ENCODE measurements around the gene ORAI2. TPM values are rescaled to one million over a fixed set of nuclear protein-coding genes. Genes with fewer than 3 reads are reported as not detected.
"Not testable (repeated sequence)": the region's sequence is repeated elsewhere in the genome, so short reads cannot be mapped to it uniquely, and the experiment has no call there.

ORAI2 gene
- total RNA-seq, 4 donors from 2014 or later: 2.7 to 6.8 (median 6.4) TPM

DNA sequence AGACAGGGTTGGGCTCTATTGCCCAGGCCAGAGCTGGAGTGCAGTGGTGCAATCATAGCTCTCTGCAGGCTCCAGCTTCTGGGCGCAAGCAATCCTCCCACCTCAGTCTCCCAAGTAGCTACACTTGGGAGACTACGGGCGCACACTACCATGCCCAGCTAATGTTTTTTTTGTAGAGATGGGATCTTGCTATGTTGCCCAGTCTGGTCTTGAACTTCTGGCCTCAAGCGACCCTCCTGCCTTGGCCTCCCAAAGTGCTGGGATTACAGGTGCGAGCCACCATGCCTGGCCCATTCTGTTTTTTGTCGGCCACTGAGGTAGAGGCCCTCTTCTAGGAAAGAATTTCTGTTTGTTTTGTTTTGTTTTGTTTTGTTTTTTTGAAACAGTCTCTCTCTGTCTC lies 19.1 kb downstream of the ORAI2 start:
- intact Hi-C loops (cut with DNase I; ENCODE audit: low total_unique reads): no loop called here
- 88 to 99% methylated on average over 6 of the region's 6 CpGs for WGBS, 2 donors

DNA sequence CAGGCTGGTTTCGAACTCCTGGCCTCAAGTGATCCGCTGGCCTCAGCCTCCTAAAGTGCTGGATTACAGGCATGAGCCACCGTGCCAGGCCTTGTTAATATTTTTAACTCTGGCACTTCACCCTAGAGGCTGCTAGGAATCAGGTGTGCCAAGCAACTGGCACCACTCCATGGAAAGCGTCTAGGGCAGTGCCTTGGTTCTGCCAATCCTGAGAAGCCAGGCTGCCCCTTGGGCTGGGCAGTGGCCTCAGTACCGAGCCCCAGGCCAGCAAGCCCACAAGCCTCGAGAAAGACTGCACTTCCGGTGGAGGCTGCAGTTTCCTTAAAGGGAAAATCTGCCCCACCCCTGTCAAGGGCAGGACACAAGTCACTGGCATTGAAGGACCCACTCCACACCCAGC lies 19.9 kb downstream of the ORAI2 start:
- TF ChIP-seq, protein P1, sequence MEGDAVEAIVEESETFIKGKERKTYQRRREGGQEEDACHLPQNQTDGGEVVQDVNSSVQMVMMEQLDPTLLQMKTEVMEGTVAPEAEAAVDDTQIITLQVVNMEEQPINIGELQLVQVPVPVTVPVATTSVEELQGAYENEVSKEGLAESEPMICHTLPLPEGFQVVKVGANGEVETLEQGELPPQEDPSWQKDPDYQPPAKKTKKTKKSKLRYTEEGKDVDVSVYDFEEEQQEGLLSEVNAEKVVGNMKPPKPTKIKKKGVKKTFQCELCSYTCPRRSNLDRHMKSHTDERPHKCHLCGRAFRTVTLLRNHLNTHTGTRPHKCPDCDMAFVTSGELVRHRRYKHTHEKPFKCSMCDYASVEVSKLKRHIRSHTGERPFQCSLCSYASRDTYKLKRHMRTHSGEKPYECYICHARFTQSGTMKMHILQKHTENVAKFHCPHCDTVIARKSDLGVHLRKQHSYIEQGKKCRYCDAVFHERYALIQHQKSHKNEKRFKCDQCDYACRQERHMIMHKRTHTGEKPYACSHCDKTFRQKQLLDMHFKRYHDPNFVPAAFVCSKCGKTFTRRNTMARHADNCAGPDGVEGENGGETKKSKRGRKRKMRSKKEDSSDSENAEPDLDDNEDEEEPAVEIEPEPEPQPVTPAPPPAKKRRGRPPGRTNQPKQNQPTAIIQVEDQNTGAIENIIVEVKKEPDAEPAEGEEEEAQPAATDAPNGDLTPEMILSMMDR (IDR thresholded peaks at IDR 0.05): no peak
- TF ChIP-seq POLR2A (IDR thresholded peaks at IDR 0.05): no peak
- H3K4me3 ChIP-seq (ENCODE audit: low read depth, poor library complexity, severe bottlenecking): no peak overlapping the region
- 67 to 75% methylated on average over 7 of the region's 7 CpGs for WGBS, 2 donors
- intact Hi-C loops (cut with DNase I; ENCODE audit: low total_unique reads): no loop called here
- DNase-seq (ENCODE audit: low spot score in 2 of 2): no peak

More for the DNA sequence above, 19.1 kb downstream of the ORAI2 start:
- no peak for DNase-seq (ENCODE audit: low spot score in 2 of 2)
- TF ChIP-seq, protein P1 (IDR thresholded peaks at IDR 0.05): no peak
- TF ChIP-seq POLR2A (IDR thresholded peaks at IDR 0.05): no peak
- H3K4me3 ChIP-seq (ENCODE audit: low read depth, poor library complexity, severe bottlenecking): no peak overlapping the region

DNA sequence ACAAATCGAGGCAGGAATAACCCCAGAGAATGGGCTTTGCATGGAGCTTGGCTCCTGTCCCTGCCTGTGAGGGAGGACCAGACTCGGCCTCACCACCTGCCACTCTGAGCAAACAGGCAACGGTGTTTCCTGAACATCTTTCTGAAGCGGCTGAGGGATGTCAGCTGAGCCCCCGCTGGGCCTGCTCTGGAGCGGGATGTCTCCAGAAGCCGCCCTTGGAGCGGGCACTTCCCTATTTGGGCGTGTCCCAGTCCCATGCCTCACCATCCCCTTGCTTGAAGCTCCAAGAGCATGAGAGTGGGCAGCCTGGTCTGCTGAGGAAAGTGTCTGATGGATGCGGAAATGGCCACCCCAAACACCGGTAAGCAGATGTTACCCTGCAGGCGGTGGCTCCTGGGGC lies 21.1 kb downstream of the ORAI2 start:
- DNase-seq (ENCODE audit: low spot score in 2 of 2): no peak
- intact Hi-C loops (cut with DNase I; ENCODE audit: low total_unique reads): no loop called here
- H3K4me3 ChIP-seq (ENCODE audit: low read depth, poor library complexity, severe bottlenecking): no peak overlapping the region
- no peak for TF ChIP-seq POLR2A (IDR thresholded peaks at IDR 0.05)
- TF ChIP-seq, protein P1 (IDR thresholded peaks at IDR 0.05): no peak
- WGBS, 2 donors: 56 to 61% methylated on average over 8 to 11 of the region's 12 CpGs

DNA sequence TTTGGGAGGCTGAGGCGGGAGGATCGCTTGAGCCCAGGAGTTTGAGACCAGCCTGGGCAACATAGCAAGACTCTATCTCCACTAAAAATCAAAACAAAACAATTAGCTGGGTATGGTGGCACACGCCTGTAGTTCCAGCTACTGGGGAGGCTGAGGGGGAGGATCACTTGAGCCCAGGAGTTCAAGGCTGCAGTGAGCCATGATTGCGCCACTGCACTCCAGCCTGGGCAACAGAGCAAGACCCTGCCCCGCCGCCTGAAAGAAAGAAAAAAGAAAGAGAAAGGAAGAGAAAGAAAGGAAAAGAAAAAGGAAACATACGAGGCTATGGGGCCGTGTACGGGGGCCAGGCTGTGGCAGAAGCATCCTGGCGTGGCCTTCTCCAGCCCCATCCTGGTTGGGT lies 21.6 kb downstream of the ORAI2 start:
- WGBS, 2 donors: 92 to 93% methylated on average over 10 of the region's 10 CpGs
- H3K4me3 ChIP-seq (ENCODE audit: low read depth, poor library complexity, severe bottlenecking); intact Hi-C loops (cut with DNase I; ENCODE audit: low total_unique reads): not testable (repeated sequence)

DNA sequence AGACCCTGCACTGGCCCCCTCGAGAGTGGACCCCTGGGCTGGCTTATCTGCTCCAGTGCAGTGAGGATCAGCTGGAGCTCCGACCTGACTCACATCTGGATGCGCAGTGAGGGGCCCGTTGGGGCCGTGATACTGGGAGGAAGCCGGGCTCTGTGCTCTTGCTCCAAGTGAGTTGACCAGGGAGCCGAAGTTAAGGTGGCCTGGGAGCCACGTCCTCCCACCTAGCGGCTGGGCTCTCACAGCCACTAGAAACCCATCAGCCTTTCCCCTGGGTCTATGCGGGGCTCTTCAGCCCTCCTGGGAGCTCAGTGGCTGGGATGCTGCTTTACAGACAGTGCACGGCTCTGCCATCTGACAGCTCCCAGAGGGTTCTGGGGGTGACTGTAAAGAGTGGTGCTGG lies 22.2 kb downstream of the ORAI2 start:
- no peak overlapping the region for H3K4me3 ChIP-seq (ENCODE audit: low read depth, poor library complexity, severe bottlenecking)
- intact Hi-C loops (cut with DNase I; ENCODE audit: low total_unique reads): no loop called here
- DNase-seq (ENCODE audit: low spot score in 2 of 2): no peak
- TF ChIP-seq POLR2A (IDR thresholded peaks at IDR 0.05): no peak
- TF ChIP-seq, protein P1 (IDR thresholded peaks at IDR 0.05): no peak
- WGBS, 2 donors: 93 to 100% methylated on average over 7 to 11 of the region's 11 CpGs

More for the DNA sequence above, 21.6 kb downstream of the ORAI2 start:
- DNase-seq (ENCODE audit: low spot score in 2 of 2): not testable (repeated sequence)

DNA sequence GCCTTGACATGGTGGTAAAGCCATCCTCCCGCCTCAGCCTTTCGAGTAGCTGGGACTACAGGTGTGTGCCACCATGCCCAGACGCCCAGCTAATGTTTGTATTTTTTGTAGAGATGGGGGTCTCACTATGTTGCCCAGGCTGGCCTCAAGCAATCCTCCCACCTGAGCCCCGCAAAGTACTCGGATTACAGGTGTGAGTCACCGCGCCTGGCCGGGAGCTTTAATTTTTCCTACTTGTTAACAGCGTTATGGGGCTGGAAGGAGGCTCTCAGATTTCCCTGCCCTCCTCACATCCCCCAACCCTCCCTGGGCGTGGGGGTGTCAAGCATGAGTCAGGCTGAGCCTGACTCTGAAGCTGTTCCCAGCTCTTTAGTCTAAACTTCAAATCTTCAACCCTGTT lies 23.0 kb downstream of the ORAI2 start:
- 85 to 88% methylated on average over 10 of the region's 10 CpGs for WGBS, 2 donors
- no peak overlapping the region for H3K4me3 ChIP-seq (ENCODE audit: low read depth, poor library complexity, severe bottlenecking)
- no peak for TF ChIP-seq POLR2A (IDR thresholded peaks at IDR 0.05)
- TF ChIP-seq, protein P1 (IDR thresholded peaks at IDR 0.05): no peak
- DNase-seq (ENCODE audit: low spot score in 2 of 2): no peak
- intact Hi-C loops (cut with DNase I; ENCODE audit: low total_unique reads): no loop called here

Measured in lower leg skin (tissue), 4 donors.